ENCODE results near the gene ERC1. TPM values are rescaled to one million over a fixed set of nuclear protein-coding genes. Genes with fewer than 3 reads are reported as not detected.
A peak's percentile ranks its signal among the peaks of the same experiment; 100 is the strongest.

ERC1 gene
- total and polyA plus RNA-seq, 9 of the 15 experiments (the other 6 are each of a cell fraction or from before 2014, with no cell fraction given): 0.74 to 11.8 (median 4.8) TPM

- Histone ChIP-seq H3K36me3 (ENCODE audit: control insufficient read depth, insufficient read depth, low read length) (no peaks in the 10 kb centered on the region), H4K20me1 (replicated peaks; ENCODE audit: control insufficient read depth, insufficient read depth, low read length) (no peaks in the 10 kb centered on the region), H3K79me2 (ENCODE audit: control insufficient read depth, insufficient read depth, low read length) (no peaks in the 10 kb centered on the region), H3K9ac (ENCODE audit: insufficient read depth in 1 of 2, low read depth in 2 of 2, low read length in 2 of 2) (no peak overlapping the region), H3K4me2 (ENCODE audit: insufficient read depth, low read length) (no peak overlapping the region), H2AFZ (ENCODE audit: low read depth, low read length) (peak overlapping the region; percentile 4; the same call in 1 of the 2 replicates), H3K4me1 (replicated peaks in 1 of 2; ENCODE audit: control insufficient read depth in 2 of 2, insufficient read depth in 2 of 2, low read length in 2 of 2) (no peaks in the 10 kb centered on the region; a peak in 1 of 5 replicates), H3K27me3 (ENCODE audit: control insufficient read depth in 2 of 2, insufficient read depth in 2 of 2, low read length in 2 of 2) (no peaks in the 10 kb centered on the region), H3K27ac (ENCODE audit: extremely low read depth, low read depth, low read length) (no peak overlapping the region), H3K4me3 (no peak overlapping the region), H3K9me1 (ENCODE audit: control insufficient read depth, insufficient read depth, low read length) (no peaks in the 10 kb centered on the region), H3K9me3 (replicated peaks; ENCODE audit: control insufficient read depth, insufficient read depth, low read depth, low read length) (no peaks in the 10 kb centered on the region)
- WGBS (ENCODE audit: insufficient coverage, low coverage, missing lambda C conversion rate): 11% methylated on average over 1 of the region's 1 CpG
- intact Hi-C loops (cut with micrococcal nuclease): no loop called here
- POLR2A ChIA-PET: no interaction called here
- ATAC-seq (no peak), DNase-seq (ENCODE audit: extremely low read depth in 1 of 4, low spot score in 3 of 4) (no peak), FAIRE-seq (no peak)
- in situ Hi-C loops (cut with MboI): no loop called here
- CTCF ChIA-PET (ENCODE audit: low intra/inter-chr PET ratio): no interaction called here
- TF ChIP-seq HOXB6 (CRISPR knock-in tag; IDR thresholded peaks at IDR 0.05; ENCODE audit: borderline replicate concordance): no peak
- TF ChIP-seq, protein P1, sequence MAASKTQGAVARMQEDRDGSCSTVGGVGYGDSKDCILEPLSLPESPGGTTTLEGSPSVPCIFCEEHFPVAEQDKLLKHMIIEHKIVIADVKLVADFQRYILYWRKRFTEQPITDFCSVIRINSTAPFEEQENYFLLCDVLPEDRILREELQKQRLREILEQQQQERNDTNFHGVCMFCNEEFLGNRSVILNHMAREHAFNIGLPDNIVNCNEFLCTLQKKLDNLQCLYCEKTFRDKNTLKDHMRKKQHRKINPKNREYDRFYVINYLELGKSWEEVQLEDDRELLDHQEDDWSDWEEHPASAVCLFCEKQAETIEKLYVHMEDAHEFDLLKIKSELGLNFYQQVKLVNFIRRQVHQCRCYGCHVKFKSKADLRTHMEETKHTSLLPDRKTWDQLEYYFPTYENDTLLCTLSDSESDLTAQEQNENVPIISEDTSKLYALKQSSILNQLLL (CRISPR knock-in tag; IDR thresholded peaks at IDR 0.05; ENCODE audit: borderline replicate concordance): no peak
- TF ChIP-seq ELK1 (CRISPR knock-in tag; IDR thresholded peaks at IDR 0.05): no peak
- no peak for TF ChIP-seq HES1 (IDR thresholded peaks at IDR 0.05; ENCODE audit: low read depth)
- TF ChIP-seq, protein P2, sequence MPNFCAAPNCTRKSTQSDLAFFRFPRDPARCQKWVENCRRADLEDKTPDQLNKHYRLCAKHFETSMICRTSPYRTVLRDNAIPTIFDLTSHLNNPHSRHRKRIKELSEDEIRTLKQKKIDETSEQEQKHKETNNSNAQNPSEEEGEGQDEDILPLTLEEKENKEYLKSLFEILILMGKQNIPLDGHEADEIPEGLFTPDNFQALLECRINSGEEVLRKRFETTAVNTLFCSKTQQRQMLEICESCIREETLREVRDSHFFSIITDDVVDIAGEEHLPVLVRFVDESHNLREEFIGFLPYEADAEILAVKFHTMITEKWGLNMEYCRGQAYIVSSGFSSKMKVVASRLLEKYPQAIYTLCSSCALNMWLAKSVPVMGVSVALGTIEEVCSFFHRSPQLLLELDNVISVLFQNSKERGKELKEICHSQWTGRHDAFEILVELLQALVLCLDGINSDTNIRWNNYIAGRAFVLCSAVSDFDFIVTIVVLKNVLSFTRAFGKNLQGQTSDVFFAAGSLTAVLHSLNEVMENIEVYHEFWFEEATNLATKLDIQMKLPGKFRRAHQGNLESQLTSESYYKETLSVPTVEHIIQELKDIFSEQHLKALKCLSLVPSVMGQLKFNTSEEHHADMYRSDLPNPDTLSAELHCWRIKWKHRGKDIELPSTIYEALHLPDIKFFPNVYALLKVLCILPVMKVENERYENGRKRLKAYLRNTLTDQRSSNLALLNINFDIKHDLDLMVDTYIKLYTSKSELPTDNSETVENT (CRISPR knock-in tag; IDR thresholded peaks at IDR 0.05): no peak
- TF ChIP-seq DNMT1 (IDR thresholded peaks at IDR 0.05): no peak
- no TSS peak for BruUV-seq (replicated peaks)
Measured at GRCh38 chr12:1350934-1351240, 359.9 kb downstream of the ERC1 start.

Data from K562 (cell line).